Activated T-cell treated with anti-CD3 and anti-CD28 coated beads, Interleukin-2, amount 50 U/mL, for 72 hours (primary cell): ENCODE measurements around the gene ZNF784. TPM values are rescaled to one million over a fixed set of nuclear protein-coding genes. Genes with fewer than 3 reads are reported as not detected.

Experiments
- ATAC-seq, 2 donors: fragments of 150-1000 bp; cut with Tn5 transposase; replicated peaks in 1 of 2; 2 replicates each; pipeline ENCODE4 v1.10.0; 2021; ENCODE audit warnings: moderate library complexity in 2 of 2, mild to moderate bottlenecking in 1 of 2
- DNase-seq, 2 donors: peaks; one replicate each; pipeline ENCODE4 v3.0.0; 2021 to 2022; ENCODE audit warnings: mixed read lengths in 1 of 2
- H3K27ac Mint-ChIP-seq: one replicate; pipeline ENCODE4 v1.8.0; 2022; ENCODE audit warnings: mild to moderate bottlenecking, moderate library complexity, mixed read lengths
- H3K27me3 Mint-ChIP-seq: one replicate; pipeline ENCODE4 v1.8.0; 2022; ENCODE audit warnings: low read depth, mixed read lengths
- H3K36me3 Mint-ChIP-seq, 2 donors: one replicate each; pipeline ENCODE4 v1.8.0; 2022; ENCODE audit warnings: mixed read lengths in 2 of 2, mild to moderate bottlenecking in 1 of 2; ENCODE audit not compliant: insufficient read depth in 2 of 2
- H3K4me1 Mint-ChIP-seq: one replicate; pipeline ENCODE4 v1.8.0; 2022; ENCODE audit warnings: low read depth, mixed read lengths
- H3K4me3 Mint-ChIP-seq, 2 donors: one replicate each; pipeline ENCODE4 v1.8.0; 2022; ENCODE audit warnings: mild to moderate bottlenecking in 2 of 2, mixed read lengths in 2 of 2, moderate library complexity in 2 of 2
- H3K9me3 Mint-ChIP-seq, 2 donors: one replicate each; pipeline ENCODE4 v1.8.0; 2022; ENCODE audit warnings: mixed read lengths in 2 of 2
- total RNA-seq, 2 donors: library from RNA; stranded (reverse); gene quantifications; one replicate each; pipeline ENCODE4 v1.2.3, GENCODE V29; 2022

The ZNF784 gene
- total RNA-seq, 2 donors from 2014 or later = 4.3 to 6.9 TPM

GRCh38 chr19:55652311-55653128 lies 28.2 kb upstream of the ZNF784 start:
- Mint-ChIP-seq H3K9me3 (no peaks in the 10 kb centered on the region), H3K4me1 (peaks cover 52% of the 10 kb centered on the region), H3K4me3 (peak overlapping the region in 1 of 2 donors; percentile 85), H3K27me3 (no peaks in the 10 kb centered on the region), H3K27ac (no peak overlapping the region), H3K36me3 (peaks cover 6 to 8% of the 10 kb centered on the region in 2 donors)
- ATAC-seq = no peak
- DNase-seq = no peak

GRCh38 chr19:55651236-55651635 lies 26.9 kb upstream of the ZNF784 start:
- DNase-seq (no peak), ATAC-seq (no peak)
- Mint-ChIP-seq H3K9me3 (no peaks in the 10 kb centered on the region), H3K4me1 (peaks cover 52% of the 10 kb centered on the region), H3K36me3 (peaks cover 6 to 11% of the 10 kb centered on the region in 2 donors), H3K4me3 (peak overlapping the region in 1 of 2 donors; percentile 92), H3K27ac (no peak overlapping the region), H3K27me3 (no peaks in the 10 kb centered on the region)

GRCh38 chr19:55650602-55651230 lies 26.4 kb upstream of the ZNF784 start:
- H3K36me3 Mint-ChIP-seq = peaks cover 2 to 8% of the 10 kb centered on the region in 2 donors
- no peaks in the 10 kb centered on the region for H3K27me3 Mint-ChIP-seq
- H3K9me3 Mint-ChIP-seq = no peaks in the 10 kb centered on the region
- no peak for ATAC-seq
- no peak for DNase-seq
- H3K4me1 Mint-ChIP-seq = peaks cover 51% of the 10 kb centered on the region
- H3K27ac Mint-ChIP-seq = no peak overlapping the region
- peak overlapping the region in 1 of 2 donors; percentile 92 for H3K4me3 Mint-ChIP-seq

GRCh38 chr19:55650126-55650557 lies 25.8 kb upstream of the ZNF784 start:
- H3K4me3 Mint-ChIP-seq = peak overlapping the region; percentile 25 to 92
- no peaks in the 10 kb centered on the region for H3K9me3 Mint-ChIP-seq
- ATAC-seq = no peak
- no peak for DNase-seq
- peak overlapping the region; percentile 78 for H3K27ac Mint-ChIP-seq
- no peaks in the 10 kb centered on the region for H3K27me3 Mint-ChIP-seq
- peaks cover 55% of the 10 kb centered on the region for H3K4me1 Mint-ChIP-seq
- peaks cover 0 to 11% of the 10 kb centered on the region in 2 donors for H3K36me3 Mint-ChIP-seq

GRCh38 chr19:55649268-55650125 lies 25.1 kb upstream of the ZNF784 start:
- no peak for ATAC-seq
- Mint-ChIP-seq H3K27ac (no peak overlapping the region), H3K4me1 (peaks cover 61% of the 10 kb centered on the region), H3K36me3 (peaks cover 0 to 11% of the 10 kb centered on the region in 2 donors), H3K9me3 (no peaks in the 10 kb centered on the region), H3K27me3 (no peaks in the 10 kb centered on the region), H3K4me3 (peak overlapping the region; percentile 78 to 92)
- DNase-seq = no peak

- Mint-ChIP-seq H3K36me3 (peaks cover 0 to 11% of the 10 kb centered on the region in 2 donors), H3K9me3 (no peaks in the 10 kb centered on the region), H3K4me3 (peak overlapping the region; percentile 78 to 92), H3K4me1 (peaks cover 66% of the 10 kb centered on the region), H3K27ac (peak overlapping the region; percentile 80), H3K27me3 (no peaks in the 10 kb centered on the region)
- DNase-seq (no peak), ATAC-seq (no peak)
Observed at GRCh38 chr19:55648585-55649267, 24.4 kb upstream of the ZNF784 start.

- DNase-seq = peak; percentile 62 to 63
- no peaks in the 10 kb centered on the region for H3K27me3 Mint-ChIP-seq
- H3K4me3 Mint-ChIP-seq = peak within 1 kb of the TSS; percentile 90 to 92
- H3K4me1 Mint-ChIP-seq = peaks cover 73% of the 10 kb centered on the region
- peak; percentile 23 to 35 for ATAC-seq
- no peaks in the 10 kb centered on the region for H3K9me3 Mint-ChIP-seq
- peaks cover 2 to 14% of the 10 kb centered on the region in 2 donors for H3K36me3 Mint-ChIP-seq
- peak within 1 kb of the TSS; percentile 80 for H3K27ac Mint-ChIP-seq
Observed at GRCh38 chr19:55647732-55648584, 23.6 kb upstream of the ZNF784 start, which contains the start of gene CCDC106. Gene CCDC106 (plus strand): TSS chr19:55648212. CDS start chr19:55649047, 835 bp downstream.

GRCh38 chr19:55646889-55647731 lies 22.7 kb upstream of the ZNF784 start:
- Mint-ChIP-seq H3K4me1 (peaks cover 73% of the 10 kb centered on the region), H3K4me3 (peak overlapping the region; percentile 90), H3K27me3 (no peaks in the 10 kb centered on the region), H3K27ac (no peak overlapping the region), H3K36me3 (peaks cover 3 to 16% of the 10 kb centered on the region in 2 donors), H3K9me3 (no peaks in the 10 kb centered on the region)
- ATAC-seq (no peak), DNase-seq (no peak)

GRCh38 chr19:55645512-55645881 lies 21.1 kb upstream of the ZNF784 start:
- no peak for DNase-seq
- ATAC-seq = no peak
- peak overlapping the region; percentile 89 to 96 for H3K4me3 Mint-ChIP-seq
- H3K27me3 Mint-ChIP-seq = no peaks in the 10 kb centered on the region
- H3K27ac Mint-ChIP-seq = peak overlapping the region; percentile 44
- H3K4me1 Mint-ChIP-seq = peaks cover 69% of the 10 kb centered on the region
- H3K9me3 Mint-ChIP-seq = no peaks in the 10 kb centered on the region
- H3K36me3 Mint-ChIP-seq = peaks cover 5 to 20% of the 10 kb centered on the region in 2 donors

- Mint-ChIP-seq H3K27me3 (no peaks in the 10 kb centered on the region), H3K9me3 (no peaks in the 10 kb centered on the region), H3K4me3 (peak overlapping the region; percentile 89 to 96), H3K4me1 (peaks cover 69% of the 10 kb centered on the region), H3K36me3 (peaks cover 5 to 20% of the 10 kb centered on the region in 2 donors), H3K27ac (no peak overlapping the region)
- DNase-seq (no peak), ATAC-seq (no peak)
Observed at GRCh38 chr19:55644842-55645511, 20.6 kb upstream of the ZNF784 start.
